GM21515 (cell line): ENCODE measurements around the gene HOXD10.

Experiments
- ATAC-seq: cut with Tn5 transposase; IDR thresholded peaks from one replicate; pipeline ENCODE4 v1.9.1; 2021; ENCODE audit not compliant: unreplicated experiment

HOXD10 gene

DNA sequence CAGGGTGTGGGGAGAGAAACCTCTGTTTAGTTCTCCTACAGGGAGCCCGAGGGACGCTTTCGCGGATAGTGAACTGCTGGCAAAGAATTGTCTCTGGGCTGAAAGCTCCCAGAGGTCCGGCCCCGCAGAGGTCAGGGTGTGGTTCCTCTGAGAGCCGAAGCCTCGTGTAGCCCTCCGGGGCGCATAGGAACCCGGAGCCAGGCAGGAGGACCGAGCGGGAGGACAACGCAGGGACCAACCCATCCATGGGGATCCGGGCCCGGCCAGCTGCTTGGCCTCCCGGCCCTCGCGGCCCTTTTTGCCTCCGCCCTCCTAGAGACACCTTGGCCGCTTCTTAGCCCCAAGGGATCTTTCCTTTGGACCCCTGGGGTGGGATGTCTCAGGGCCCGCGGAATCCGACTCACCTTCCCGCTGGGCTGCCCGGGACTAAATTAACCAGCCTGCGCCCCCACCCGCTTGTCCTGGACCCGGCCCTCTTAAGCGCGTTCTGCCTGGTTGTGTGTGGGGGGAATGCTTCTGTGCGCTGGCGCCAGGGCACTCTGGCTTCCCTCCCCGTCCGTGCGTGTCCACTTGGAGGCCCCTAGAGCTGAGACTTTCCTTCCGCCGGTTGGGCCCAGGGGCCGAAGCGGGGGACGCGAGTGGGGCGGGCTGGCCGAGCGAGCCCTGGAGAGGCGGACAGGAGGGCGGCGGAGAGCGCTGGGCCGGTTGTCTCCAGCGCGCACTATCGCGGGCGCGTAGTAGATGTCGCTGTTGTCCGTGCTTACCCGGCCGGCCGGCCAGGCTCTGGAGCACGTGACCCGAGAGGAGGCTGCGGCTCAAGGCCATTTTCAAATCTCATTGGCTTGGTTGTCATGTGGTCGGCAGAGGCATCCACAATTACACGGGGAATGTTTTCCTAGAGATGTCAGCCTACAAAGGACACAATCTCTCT, at the start of gene HOXD10:
TSS of gene HOXD10 (plus strand) at position 896 of the 931 bp plus-strand sequence. CDS start 56 bp downstream, outside the sequence.
- ATAC-seq, result no peak

GRCh38 chr2:176067589-176068418, 48.8 kb upstream of the HOXD10 start:
- no peak for ATAC-seq

DNA sequence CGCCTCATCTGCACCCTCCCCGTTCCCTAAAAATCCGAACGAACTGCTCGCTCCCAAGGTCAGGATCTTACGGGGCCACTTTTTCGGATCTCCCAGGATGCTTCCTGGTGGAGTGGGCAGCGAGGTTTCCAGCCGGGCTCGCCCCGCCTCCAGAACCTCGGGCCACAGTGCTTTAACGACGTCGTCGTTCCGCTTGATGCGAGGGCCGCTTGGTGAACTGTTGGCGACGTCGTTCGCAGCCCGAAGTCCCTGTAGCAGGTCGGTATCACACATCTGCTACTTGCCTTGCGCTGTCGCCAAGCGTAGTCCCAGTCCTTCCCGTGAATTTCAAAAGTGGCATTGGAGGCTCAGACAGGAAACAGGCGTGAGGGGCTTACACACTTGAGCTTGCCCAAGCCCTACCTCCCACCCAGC, 48.2 kb upstream of the HOXD10 start:
- no peak for ATAC-seq

GRCh38 chr2:176071330-176072291, 45.0 kb upstream of the HOXD10 start:
- no peak for ATAC-seq

DNA sequence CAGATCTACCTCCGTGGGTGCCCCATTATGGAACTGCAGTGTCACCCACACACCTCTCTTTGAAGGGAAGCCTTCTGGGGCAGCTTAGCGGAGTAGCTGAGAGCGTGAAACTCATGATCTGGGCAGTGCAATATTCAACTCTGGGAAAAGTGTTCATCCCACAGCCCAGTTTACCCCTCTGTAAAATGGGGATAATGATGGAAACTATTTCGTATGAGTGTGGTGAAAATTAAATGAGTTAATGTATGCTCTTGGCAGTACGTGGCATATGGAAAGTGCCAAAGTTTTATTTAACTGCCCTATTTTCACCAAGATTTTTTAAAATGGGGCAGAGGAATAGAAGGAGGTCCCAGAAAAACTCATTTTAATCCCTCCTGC, 44.3 kb upstream of the HOXD10 start:
- no peak for ATAC-seq

GRCh38 chr2:176072951-176073904, 43.4 kb upstream of the HOXD10 start:
- no peak for ATAC-seq

- ATAC-seq, result no peak
These were observed 41.6 kb upstream of the HOXD10 start for GRCh38 chr2:176074919-176075425.

DNA sequence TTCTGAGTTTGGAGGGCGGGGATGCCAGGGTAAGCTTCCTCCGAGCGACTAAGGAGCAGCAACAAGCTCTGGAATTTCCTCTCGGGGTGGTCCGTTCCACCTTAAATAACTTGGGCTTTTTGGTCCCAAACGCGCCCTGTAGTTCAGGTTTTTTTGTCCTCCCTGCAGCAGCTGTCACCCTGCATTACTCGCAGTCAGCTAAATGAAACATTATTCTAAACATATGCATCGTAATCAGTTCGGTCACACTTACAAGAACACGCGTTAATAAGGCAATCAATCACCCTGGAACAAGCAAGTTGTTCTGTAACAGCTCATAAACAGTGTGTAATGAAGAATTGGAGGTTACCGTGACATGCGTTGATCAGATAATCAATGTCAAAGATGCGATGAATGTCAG, 41.1 kb upstream of the HOXD10 start:
- ATAC-seq, result no peak

GRCh38 chr2:176076063-176076462, 40.5 kb upstream of the HOXD10 start:
- ATAC-seq, result no peak

GRCh38 chr2:176076796-176077195, 39.8 kb upstream of the HOXD10 start:
- ATAC-seq, result no peak

DNA sequence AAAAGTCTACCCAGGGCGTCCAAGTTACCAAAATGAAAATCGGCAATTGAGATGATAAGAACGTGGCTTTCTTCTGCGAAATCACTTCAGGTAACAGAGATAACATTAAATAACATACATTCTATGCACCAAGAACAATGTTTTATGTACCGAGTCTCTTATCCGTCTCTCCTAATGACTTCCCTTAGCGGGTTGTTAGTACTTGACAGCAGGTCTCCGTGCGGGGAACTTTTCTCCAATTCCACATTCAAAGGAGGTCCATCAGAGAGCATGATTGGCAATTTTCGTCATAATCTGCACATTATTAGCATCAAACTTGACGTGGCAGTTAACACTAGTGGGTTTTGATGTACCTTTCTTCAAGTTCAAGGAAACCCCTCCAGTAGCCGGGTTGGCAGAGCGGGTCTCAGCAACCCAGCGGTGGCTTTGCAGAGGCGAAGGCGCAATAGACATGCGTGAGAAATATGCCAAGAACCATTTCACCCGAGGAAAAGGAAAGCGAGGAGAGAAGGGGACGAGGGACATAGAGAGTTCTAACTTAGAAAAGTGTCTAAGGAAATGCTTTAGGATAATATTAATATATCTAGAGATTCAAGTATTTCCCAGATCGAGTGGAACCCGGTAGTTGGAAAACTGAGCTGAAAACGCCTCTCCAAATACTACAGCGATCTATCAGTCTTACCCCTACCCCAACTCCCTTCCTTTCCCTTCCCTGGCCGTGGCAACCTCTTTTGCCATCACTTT, 37.9 kb upstream of the HOXD10 start:
- ATAC-seq, result no peak

DNA sequence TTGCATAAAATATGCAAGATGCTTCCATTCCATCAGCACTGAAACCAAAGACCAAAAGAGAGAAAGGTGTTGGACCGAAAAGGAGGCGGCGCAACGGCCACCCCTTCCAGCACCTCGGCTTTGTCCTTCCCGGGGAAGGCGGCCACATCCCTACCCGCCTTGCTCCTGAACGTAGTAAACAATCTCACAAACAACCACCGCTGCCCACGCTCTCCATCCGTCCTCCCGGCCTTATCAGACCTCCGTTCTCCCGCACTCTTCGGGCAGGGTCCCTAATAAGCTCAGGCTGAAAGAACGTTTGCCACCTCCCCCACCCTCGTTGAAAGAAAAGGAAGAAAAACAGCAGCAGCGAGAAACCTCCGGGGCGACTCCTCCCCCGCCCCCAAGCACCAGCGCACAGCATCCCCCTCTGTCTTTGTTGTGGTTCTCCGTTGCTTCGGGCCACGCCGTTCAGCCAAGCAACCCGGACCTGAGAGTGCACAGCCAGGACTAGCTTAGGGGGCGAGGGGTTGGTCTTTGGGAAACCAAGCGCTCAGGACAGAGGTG, 37.2 kb upstream of the HOXD10 start:
- ATAC-seq, result no peak

- ATAC-seq, result no peak
These were observed 36.6 kb upstream of the HOXD10 start for GRCh38 chr2:176079831-176080539.

DNA sequence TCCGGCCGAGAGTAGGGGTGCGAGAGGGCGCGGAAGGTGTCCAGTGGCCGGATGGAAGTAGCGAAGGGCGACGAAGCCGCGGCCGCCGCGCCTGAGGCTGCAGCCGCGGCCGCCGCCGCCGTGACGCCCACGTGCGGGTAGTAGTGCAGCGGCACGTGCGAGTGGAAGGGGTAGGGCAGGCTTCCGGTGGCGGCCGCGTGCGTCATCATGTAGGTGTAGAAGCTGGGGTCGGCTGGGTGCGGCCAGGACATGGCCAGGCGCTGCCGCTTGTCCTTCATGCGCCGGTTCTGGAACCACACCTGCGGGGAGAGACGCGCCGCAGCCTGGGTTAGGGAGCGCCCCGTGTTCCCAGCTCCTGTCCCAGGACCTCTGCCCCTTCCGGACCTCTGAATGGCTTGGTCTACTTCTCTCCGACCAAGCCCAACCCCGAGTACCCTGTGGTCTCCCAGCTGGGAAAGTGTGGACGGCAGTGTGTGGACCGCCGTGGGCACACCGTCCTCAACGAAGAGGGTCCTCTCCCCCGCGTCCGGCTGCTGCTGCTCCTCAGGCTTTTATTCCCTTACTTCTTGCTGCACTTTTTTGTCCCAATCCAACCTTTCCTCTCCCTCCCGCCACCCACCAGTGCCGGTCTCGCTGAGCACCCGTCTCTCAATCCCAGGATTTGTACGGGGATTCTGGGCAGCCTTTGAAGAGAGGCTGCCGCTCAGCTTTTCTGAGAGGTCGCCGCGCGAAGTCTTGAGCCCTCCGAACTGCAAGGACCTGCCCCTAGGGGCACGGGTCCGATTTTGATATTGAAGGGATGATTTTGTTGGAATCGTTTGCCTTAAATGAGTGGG, 35.8 kb upstream of the HOXD10 start:
- ATAC-seq, result no peak

DNA sequence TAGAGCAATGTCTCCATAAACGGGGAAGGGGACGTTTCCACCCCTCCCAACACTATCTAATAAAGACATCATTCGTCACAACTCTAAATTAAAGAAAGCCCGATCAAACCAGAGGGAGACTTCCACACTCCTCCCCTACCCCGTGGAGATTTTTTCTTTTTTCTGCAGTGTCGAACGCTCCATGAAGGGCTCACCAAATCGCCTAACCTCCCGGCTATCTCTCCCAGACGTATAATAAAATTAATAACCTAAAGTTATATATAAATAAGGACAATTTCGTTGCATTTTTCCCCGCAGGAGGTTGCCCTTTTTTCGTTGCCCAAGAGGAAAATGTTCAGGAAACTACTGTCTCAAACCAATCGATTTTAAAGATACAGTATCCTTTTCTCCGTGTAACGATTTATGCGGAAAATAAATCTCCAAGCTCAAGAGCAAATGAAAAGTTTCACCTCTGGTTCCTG, 35.2 kb upstream of the HOXD10 start:
- ATAC-seq, result no peak

DNA sequence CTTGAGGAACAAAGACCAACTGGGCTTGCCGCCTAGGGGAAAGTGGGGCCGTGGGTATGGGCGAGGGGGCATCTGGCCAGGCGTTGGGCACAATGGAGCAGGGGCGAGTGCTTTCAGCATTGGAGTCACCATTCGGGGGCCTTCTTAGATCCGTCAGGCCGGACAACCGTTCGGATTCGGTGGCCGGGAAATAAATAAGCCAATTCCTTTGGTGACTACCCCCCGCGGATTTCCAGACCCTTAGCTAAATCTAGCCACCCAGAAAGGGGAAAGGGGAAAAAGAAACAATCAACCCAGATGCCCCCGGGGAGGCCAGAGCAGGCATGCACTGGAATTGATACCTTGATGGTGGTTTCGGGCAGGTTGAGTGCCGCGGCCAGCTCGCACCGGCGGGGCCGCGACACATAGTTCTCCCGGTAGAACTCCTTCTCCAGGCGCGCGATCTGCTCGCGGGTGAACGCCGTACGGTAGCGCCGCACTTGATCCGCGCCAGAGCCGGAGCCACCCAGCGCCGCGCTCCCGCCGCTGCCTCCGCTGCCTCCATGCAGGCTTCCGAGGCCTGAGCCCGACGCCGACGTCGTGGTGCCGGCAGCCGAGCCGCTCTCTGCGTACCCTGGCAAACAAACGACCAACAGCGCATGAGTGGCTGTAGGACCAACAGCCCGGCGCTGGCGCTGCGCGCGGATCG, 34.6 kb upstream of the HOXD10 start:
- no peak for ATAC-seq
